ENCODE results near the gene UBLCP1.

The UBLCP1 gene, protein sequence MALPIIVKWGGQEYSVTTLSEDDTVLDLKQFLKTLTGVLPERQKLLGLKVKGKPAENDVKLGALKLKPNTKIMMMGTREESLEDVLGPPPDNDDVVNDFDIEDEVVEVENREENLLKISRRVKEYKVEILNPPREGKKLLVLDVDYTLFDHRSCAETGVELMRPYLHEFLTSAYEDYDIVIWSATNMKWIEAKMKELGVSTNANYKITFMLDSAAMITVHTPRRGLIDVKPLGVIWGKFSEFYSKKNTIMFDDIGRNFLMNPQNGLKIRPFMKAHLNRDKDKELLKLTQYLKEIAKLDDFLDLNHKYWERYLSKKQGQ

DNA sequence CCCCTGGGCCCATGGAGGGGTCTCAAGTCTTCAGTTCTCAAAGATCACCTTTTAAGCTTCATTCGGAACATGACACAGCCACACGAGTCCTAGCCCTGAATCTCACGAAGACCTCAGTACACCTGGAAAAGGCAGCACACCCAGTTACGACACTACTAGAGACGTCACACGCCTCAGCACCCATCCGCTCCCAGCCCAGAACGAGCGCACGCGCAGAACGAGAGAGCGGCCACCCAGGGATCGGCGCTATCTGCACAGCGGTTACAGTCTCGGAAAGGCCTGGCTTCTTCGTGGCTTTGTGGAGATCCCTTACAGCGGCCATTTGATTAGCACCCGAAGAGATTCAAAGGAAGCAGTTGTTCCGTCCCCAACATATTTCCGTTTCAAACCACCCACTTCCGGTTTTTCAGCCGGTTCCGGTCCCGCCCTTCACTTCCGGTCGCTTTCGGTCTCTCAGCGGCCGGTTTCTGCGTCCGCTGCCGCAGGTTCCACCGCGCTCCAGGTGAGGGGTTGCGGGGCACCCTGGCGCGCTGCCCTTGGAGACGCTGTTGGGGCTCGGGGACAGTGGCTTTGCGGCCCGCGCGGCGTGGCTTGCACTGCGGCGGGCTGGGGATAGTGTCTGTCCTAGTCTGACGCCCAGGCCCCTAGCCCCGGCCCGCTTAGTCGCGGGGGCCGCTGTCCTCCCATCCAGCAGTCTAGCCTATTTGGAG, at the start of gene UBLCP1:
Gene UBLCP1, plus strand, starts transcription at position 432 of the 710 bp plus-strand sequence. CDS start 5,626 bp downstream, outside the sequence.
- TF ChIP-seq, protein P1, sequence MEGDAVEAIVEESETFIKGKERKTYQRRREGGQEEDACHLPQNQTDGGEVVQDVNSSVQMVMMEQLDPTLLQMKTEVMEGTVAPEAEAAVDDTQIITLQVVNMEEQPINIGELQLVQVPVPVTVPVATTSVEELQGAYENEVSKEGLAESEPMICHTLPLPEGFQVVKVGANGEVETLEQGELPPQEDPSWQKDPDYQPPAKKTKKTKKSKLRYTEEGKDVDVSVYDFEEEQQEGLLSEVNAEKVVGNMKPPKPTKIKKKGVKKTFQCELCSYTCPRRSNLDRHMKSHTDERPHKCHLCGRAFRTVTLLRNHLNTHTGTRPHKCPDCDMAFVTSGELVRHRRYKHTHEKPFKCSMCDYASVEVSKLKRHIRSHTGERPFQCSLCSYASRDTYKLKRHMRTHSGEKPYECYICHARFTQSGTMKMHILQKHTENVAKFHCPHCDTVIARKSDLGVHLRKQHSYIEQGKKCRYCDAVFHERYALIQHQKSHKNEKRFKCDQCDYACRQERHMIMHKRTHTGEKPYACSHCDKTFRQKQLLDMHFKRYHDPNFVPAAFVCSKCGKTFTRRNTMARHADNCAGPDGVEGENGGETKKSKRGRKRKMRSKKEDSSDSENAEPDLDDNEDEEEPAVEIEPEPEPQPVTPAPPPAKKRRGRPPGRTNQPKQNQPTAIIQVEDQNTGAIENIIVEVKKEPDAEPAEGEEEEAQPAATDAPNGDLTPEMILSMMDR (conservative IDR thresholded peaks at IDR 0.05; ENCODE audit: control insufficient read depth, insufficient read depth, low read depth, low read length), result no peak
- H3K4me3 ChIP-seq (ENCODE audit: control insufficient read depth, low read depth, low read length), result peak within 1 kb of the TSS; percentile 98
- peak; percentile 67 for DNase-seq (ENCODE audit: low read depth)

DNA sequence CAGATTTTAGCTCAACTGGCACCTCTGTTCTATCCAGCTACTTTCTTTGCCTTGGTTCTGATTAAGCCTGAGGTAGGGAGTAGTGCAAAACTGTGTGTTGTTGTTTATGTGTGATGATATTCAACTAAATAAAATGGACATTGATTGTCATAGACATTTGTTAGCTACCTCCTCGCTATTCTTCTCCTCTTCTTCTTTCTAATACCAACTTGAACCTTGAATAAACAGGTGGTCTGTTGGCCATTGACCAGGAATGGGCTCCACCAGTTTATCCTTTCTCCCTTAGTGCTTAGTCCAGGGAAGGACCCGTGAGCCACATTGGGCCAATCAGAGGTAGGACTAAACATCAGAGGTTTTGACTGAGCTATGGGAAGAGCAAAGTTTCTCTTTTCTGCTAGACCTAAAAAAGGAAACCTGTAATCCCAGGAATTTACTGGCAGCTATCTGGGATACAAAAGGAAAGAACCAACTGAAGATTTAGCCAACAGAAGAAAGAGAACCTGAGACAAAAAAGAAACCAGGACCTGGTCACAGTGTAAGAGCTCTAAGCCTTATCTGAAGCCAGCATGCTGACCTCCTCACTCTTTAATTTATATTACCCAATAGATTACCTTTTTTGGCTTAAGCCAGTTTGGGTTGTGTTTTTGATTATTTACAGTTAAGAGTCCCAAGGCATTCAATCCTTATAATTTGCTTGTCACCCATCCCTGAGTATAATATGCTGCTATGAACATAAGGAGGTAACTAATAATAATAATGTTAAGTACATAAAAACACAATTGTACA, 48.4 kb upstream of the UBLCP1 start:
- no peak for DNase-seq (ENCODE audit: low read depth)
- H3K4me3 ChIP-seq (ENCODE audit: control insufficient read depth, low read depth, low read length), result no peak overlapping the region
- TF ChIP-seq, protein P1 (conservative IDR thresholded peaks at IDR 0.05; ENCODE audit: control insufficient read depth, insufficient read depth, low read depth, low read length), result no peak

DNA sequence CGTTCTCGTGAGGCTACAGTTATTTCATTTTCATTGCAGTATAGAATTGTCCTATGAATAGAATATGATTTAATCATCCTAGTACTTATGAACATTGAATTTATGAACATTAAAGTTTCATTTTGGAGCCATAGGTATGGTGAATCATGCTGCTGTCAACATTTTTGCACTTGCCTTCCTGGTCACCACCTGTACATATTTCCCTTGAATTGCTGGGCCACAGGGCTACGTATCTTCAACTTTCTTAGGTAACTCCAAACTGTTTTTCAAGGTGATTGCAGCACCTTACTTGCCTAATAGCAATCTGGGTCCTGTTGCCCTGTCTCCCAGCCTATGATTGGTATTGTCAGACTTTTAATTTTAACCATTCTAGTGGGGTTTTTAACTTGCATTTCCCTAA, 47.2 kb upstream of the UBLCP1 start:
- TF ChIP-seq, protein P1 (conservative IDR thresholded peaks at IDR 0.05; ENCODE audit: control insufficient read depth, insufficient read depth, low read depth, low read length), result no peak
- H3K4me3 ChIP-seq (ENCODE audit: control insufficient read depth, low read depth, low read length), result no peak overlapping the region
- DNase-seq (ENCODE audit: low read depth), result no peak

DNA sequence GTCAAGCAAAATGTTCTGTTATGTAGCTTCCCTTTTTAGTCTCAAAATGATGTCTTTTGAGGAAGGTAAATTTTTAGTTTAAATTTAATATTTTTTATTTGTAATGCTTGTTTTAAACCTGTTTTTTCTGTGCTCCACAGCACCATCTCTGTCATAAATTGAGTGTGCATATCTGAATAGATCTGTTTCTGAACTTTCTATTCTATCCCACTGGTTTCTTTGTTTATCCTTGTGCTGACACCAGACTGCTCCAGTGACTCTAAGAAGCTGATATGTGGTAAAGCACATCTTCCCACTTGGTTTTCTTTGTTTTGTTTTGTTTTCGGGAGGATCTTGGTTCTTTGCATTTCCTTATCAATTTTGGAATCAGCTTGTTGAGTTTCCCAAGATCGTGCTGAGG, 46.6 kb upstream of the UBLCP1 start:
- no peak for DNase-seq (ENCODE audit: low read depth)
- H3K4me3 ChIP-seq (ENCODE audit: control insufficient read depth, low read depth, low read length), result no peak overlapping the region
- TF ChIP-seq, protein P1 (conservative IDR thresholded peaks at IDR 0.05; ENCODE audit: control insufficient read depth, insufficient read depth, low read depth, low read length), result no peak

DNA sequence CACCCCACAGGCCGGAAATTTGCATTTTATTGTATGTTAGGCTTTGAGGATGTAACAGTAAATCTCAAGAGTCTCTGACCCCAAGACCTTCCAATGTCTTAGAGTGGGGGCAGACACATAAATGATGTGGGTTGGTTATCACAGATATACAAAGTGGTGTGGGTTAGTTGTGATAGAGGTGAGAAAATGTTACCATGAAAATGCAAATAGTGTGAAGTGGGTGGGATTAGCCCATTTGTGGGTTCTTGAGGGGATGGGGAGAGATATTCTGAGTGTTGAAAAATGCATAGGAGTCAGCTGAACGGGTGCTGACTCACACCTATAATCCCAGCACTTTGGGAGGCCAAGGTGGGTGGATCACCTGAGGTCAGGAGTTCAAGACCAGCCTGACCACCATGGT, 45.9 kb upstream of the UBLCP1 start:
- DNase-seq (ENCODE audit: low read depth), result no peak
- TF ChIP-seq, protein P1 (conservative IDR thresholded peaks at IDR 0.05; ENCODE audit: control insufficient read depth, insufficient read depth, low read depth, low read length), result no peak
- H3K4me3 ChIP-seq (ENCODE audit: control insufficient read depth, low read depth, low read length), result no peak overlapping the region

DNA sequence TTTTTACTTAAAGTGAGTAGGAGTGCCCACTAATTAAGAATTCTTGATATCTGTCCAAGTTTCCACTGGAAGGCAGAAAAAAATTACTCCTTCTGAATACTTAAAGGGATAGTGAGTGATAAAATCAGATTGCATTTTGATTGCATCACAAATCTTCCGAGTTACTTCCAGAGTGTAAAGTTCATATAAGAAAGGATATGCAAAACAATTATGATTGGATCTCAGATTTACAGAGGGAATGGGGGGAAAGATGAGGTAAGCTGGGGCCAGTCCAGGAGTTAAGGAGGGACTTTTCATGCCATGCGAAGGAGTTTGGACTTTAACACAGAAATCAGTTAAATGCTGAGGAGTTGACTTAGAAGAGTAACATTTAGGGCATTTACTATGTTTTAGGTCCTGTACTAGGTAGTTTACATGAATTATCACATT, 44.5 kb upstream of the UBLCP1 start:
- TF ChIP-seq, protein P1 (conservative IDR thresholded peaks at IDR 0.05; ENCODE audit: control insufficient read depth, insufficient read depth, low read depth, low read length), result no peak
- no peak overlapping the region for H3K4me3 ChIP-seq (ENCODE audit: control insufficient read depth, low read depth, low read length)
- no peak for DNase-seq (ENCODE audit: low read depth)
